Astrocyte of the cerebellum (primary cell): ENCODE results near the gene ATP6V0A4.

ENCODE experiments used
- DNase-seq: peaks from one replicate; pipeline ENCODE4 v3.0.0-alpha.2; 2011; ENCODE audit warnings: low read depth
- H3K4me3 ChIP-seq: 2 replicates; pipeline ENCODE4 v1.5.1; 2011; ENCODE audit warnings: mild to moderate bottlenecking, low read depth, low read length, moderate library complexity
- CTCF ChIP-seq: IDR thresholded peaks from 2 replicates; pipeline ENCODE4 v1.5.1; 2012; ENCODE audit warnings: low read length, low read depth, moderate library complexity, mild to moderate bottlenecking; ENCODE audit errors: missing control alignments
- in situ Hi-C: cut with HindIII; loops from 2 replicates; pipeline ENCODE4 v1.10.0; 2017; ENCODE audit warnings: low sequenced_read_pairs

Gene ATP6V0A4

DNA sequence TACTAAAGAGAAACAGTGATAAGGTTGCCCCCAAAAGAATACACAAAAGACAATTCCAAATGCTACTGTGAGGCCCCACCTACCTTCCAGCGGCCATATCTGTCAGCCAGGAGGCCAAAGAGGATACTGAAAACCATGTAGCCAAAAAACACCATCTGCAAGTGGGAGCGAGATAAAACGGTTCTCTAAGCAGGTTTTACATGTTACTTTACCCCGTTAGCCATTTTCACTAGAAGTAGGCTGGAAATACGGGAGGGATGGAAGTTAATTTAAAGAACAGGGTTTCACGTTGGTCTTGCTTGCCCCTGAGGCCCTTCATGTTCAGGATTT lies 135.0 kb downstream of the ATP6V0A4 start:
- TF ChIP-seq CTCF, result no peak
- in situ Hi-C loops, result no loop called here

DNA sequence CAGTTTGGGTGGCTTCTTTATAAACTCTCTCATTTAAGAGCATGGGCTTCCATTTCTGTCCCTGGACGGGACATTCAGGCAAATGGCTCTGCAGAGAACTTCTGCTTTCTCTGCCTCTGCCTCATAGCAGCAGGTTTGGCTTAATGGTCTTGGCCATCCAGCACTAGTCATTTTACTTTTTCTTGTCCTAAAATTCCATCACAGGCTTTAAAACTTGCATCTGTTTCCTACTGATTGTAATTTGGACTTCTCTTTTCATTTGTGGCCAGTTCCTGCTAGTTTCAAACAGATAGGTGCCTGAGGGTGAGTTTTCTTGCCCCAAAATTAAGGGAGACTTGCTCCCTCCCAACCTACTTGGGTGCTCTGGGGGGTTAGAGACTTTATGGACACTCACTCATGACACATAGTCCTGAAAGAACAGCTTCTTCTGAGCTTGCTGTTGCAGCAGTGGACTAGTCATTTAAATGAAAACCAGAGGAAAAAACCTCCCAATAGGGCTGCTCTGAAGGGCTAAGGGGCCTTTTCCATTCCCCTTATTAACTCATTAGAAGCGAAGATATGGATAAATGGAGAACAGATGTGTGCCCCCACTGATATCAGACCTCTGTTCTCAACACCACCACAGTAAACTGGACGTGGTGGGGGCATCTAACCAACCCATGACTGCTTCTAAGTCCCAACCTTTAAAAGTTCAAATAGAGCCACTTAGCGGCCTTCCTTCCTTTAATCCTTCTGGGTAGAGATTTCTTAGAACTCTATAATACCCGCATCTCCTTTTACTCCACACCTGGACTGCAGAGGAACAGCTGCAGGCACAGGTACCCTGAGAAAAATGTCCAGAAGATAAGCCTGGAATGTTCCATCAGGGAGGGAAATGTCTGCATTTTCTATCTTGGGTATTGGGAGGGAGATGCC lies 135.7 kb downstream of the ATP6V0A4 start:
- no peak for TF ChIP-seq CTCF
- no peak overlapping the region for H3K4me3 ChIP-seq
- no peak for DNase-seq
- in situ Hi-C loops, result no loop called here

More for the DNA sequence above, 135.0 kb downstream of the ATP6V0A4 start:
- no peak overlapping the region for H3K4me3 ChIP-seq
- no peak for DNase-seq

GRCh38 chr7:138661069-138661635 lies 136.8 kb downstream of the ATP6V0A4 start:
- H3K4me3 ChIP-seq, result no peak overlapping the region
- no peak for DNase-seq
- no peak for TF ChIP-seq CTCF
- in situ Hi-C loops, result no loop called here

- in situ Hi-C loops, result no loop called here
- H3K4me3 ChIP-seq, result no peak overlapping the region
- no peak for TF ChIP-seq CTCF
- DNase-seq, result no peak
These were observed 139.1 kb downstream of the ATP6V0A4 start for GRCh38 chr7:138658889-138659288.

GRCh38 chr7:138657854-138658386 lies 140.1 kb downstream of the ATP6V0A4 start:
- no peak for TF ChIP-seq CTCF
- in situ Hi-C loops, result no loop called here
- DNase-seq, result no peak
- H3K4me3 ChIP-seq, result no peak overlapping the region

DNA sequence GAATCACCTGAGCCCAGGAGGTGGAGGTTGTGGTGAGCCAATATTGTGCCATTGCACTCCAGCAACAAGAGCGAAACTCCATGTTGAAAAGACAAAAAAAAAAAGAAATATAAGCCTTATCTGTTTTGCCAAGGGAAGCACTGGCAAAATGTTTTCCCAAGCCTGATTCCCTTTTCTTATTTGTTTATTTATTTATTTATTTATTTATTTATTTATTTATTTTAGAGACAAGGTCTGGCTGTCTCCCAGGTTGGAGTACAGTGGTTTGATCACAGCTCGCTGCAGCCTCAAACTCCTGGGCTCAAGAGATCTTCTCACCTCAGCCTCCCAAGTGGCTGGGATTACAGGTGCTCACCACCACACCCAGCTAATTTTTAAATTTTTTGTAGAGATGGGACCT lies 141.0 kb downstream of the ATP6V0A4 start:
- in situ Hi-C loops, result no loop called here
- TF ChIP-seq CTCF, result no peak
- H3K4me3 ChIP-seq, result no peak overlapping the region

More for the DNA sequence above, 141.0 kb downstream of the ATP6V0A4 start:
- no peak for DNase-seq
